ENCODE measurements around the gene STK25. TPM values are rescaled to one million over a fixed set of nuclear protein-coding genes. Genes with fewer than 3 reads are reported as not detected.

STK25 gene
- total RNA-seq, 1 donor from 2014 or later: 445 TPM

DNA sequence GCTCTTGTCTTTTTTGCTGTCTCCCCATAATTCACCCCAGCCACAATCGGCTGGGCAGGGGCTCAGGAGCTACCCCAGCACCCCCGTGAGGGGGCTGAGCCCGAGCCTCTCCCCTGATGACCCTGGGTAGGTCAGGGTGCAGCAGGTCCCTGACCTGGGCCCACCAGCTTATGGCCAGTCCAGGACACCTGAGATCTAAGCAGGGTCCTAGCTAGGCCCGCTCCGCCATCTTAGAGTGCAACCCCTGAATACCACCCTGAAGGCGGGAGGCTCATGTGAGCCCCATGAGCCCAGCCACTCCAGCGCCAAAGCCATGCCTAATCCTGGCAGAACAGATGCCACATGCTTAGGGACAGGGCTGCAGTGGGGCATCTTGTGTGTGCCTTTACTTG lies 16.2 kb downstream of the STK25 start:
- no peak for DNase-seq

GRCh38 chr2:241491549-241492173 lies 16.7 kb downstream of the STK25 start:
- no peak for DNase-seq

GRCh38 chr2:241490825-241491506 lies 17.4 kb downstream of the STK25 start:
- no peak for DNase-seq

- no peak for DNase-seq
Observed at GRCh38 chr2:241489733-241490680, 18.4 kb downstream of the STK25 start.

GRCh38 chr2:241489088-241489487 lies 19.3 kb downstream of the STK25 start:
- DNase-seq: no peak

DNA sequence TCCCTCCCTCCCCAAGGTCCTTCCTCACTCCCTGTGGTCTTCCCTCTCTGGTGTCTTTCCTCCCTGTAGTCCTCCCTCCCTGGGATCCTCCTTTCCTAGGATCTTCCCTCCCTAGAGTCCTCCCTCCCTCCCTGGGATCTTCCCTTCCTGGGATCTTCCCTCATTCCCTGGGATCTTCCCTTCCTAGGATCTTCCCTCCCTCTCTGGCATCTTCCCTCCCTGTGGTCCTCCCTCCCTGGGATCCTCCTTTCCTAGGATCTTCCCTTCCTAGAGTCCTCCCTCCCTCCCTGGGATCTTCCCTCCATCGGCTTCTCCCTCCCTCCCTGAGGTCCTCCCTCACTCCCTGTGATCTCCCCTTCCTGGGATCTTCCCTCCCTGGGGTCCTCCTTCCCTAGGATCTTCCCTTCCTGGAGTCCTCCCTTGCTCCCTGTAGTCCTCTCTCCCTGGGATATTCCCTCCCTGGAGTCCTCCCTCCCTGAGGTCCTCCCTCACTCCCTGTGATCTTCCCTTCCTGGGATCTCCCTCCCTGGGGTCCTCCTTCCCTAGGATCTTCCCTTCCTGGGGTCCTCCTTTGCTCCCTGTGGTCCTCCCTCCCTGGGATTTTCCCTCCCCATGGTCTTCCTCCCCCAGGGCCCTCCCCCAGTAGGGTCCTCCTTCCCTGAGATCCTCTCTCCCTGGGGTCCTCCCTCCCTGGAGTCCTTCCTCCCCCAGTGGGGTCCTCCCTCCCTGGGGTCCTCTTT lies 23.0 kb downstream of the STK25 start:
- no peak for DNase-seq

DNA sequence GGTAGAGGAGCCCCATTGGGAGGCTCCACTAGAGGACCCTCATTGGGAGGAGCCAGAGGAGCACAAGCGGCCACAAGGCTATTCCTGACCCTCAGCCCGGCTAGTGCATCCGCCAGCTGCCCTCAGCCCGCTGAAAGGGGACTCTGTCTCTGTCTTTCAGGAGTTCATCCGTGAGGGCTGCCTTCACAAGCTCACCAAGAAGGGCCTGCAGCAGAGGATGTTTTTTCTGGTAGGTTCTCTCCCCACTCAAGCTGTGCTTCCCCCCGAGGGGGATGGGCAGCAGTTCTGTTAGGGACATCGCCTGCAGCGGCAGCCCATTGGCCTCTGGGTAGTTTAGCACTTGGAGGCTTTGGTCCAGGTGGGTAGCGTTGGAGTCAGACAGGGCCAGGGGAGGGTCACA lies 25.1 kb downstream of the STK25 start:
- DNase-seq: no peak

- no peak for DNase-seq
Observed at GRCh38 chr2:241482126-241482955, 26.0 kb downstream of the STK25 start.

DNA sequence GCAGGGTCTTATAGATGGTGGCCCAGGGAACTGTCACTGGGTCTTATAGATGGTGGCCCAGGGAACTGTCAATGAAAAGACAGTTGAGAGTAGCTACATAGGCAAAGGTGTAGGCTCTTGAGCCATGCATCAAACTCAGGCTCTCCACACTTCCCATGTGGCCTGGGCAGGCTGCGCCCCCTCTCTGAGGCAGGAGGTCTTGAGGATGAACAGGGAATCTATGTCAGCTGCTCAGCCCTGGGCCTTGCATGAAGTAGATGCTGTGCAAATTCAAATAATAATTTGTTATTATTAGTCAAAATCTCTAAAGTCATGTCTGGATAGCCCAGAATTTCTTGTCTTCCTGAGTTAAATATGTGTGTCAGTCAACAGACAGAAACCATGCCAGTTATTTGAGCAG lies 26.7 kb downstream of the STK25 start:
- no peak for DNase-seq

GRCh38 chr2:241479026-241479898 lies 29.1 kb downstream of the STK25 start:
- DNase-seq: no peak

GRCh38 chr2:241478166-241478565 lies 30.2 kb downstream of the STK25 start:
- DNase-seq: no peak

- DNase-seq: no peak
Observed at GRCh38 chr2:241475267-241475666, 33.1 kb downstream of the STK25 start.

GRCh38 chr2:241473399-241473798 lies 35.0 kb downstream of the STK25 start:
- no peak for DNase-seq

DNA sequence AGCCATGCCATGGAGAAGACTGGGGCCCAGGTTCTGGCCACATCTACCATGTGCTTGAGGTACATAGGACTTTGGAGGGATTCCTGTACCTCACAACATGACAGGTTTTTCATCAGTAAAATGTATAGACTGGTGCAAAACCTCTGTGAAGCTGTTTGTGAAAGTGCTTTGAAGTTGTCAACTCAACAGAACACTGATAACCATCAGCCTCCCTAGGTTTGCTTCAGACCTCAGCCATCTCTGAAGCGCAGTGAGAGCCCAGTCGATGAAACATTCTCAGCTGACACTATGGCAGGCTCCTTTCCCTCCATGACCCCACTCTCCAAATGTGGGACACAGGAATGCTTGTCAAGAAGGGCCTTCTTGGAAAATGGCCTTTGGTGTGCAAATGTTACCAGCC lies 38.6 kb downstream of the STK25 start:
- DNase-seq: no peak

DNA sequence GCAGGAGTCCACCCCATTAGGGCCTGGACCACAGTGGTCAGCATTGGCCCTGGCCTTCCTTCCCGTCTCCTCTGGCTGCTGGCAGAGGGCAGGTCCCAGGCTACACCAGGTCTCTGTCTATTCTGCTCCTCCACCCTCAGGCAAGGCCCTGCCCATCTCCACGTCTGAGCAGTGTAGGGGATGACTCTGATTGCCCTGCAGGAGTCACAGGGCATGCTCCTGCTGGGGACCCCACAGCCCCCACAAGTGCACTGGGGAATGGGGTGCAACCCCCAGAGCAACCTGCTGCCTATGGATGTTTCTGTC lies 40.0 kb downstream of the STK25 start:
- no peak for DNase-seq

GRCh38 chr2:241467777-241468475 lies 40.5 kb downstream of the STK25 start:
- no peak for DNase-seq

DNA sequence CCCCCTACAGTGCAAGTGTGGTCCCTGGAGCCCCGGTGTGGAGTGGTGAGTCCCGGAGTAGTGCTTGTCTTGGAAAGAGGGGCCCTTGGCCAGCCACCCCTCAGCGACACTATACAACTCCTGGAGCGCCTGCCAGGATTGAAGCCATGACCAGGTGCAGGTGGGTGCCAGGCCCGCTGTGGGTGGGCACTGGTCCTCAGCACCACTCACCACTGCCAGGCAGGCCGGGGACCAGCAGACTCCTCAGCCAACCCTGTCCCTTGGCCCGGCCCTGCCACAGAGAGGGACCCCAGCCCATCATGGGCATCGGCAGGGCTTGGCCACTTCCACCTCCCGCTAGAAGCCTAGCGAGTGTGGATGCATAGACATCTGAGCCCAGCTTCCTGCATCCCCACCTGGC lies 42.2 kb downstream of the STK25 start:
- DNase-seq: no peak

DNA sequence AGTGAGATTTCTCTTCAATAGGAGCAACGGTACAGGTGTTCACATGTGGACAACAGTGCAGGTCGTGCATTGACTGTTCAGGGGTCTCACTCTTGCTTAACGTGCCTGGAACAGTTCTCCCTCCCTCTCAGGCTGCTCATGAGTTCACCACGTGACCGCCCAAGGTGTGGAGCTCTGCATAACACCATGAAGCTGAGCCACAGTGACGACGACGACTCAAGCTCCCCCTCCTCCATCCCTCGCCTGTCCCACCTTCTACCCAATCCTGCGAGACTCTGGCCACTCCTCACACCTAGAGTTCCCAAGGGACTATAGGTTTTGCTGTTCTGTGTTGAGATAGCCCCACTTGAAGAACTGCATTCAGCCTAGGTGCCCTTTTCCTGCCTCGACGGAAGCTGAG lies 42.8 kb downstream of the STK25 start:
- DNase-seq: no peak

GRCh38 chr2:241463276-241464135 lies 44.9 kb downstream of the STK25 start:
- no peak for DNase-seq

Measured in dermis blood vessel endothelial cell (primary cell).